PC-9 (cell line): Measurements from ENCODE around the gene LEFTY1. TPM values are rescaled to one million over a fixed set of nuclear protein-coding genes. Genes with fewer than 3 reads are reported as not detected.

Source experiments
- BruUV-seq: library from RNA; stranded (reverse); fragments of 400-500 nt; replicated peaks from 2 replicates; lab custom pipeline; 2021; lab: Mats Ljungman, UMichigan
- CTCF ChIA-PET: fragments of 300-600 bp; sonication (Branson Sonifier 250); formaldehyde crosslinking; loops from one replicate; lab custom pipeline; 2022; ENCODE audit warnings: antibody characterized with exemption; lab: Charles Lee
- POLR2A ChIA-PET: fragments of 300-600 bp; sonication (Branson Sonifier 250); formaldehyde crosslinking; loops from one replicate; lab custom pipeline; 2022; ENCODE audit warnings: antibody characterized with exemption; ENCODE audit not compliant: unreplicated experiment; lab: Charles Lee
- DNase-seq, 2 experiments: peaks; one replicate each; pipeline versions ENCODE4 v3.0.0 to v3.0.0-alpha.2; 2015 to 2022; ENCODE audit warnings: mixed read lengths in 1 of 2
- H2AFZ ChIP-seq: fragments of 200-600 bp; sonication (generic); 2 replicates; pipeline ENCODE4 v1.8.1; 2017; ENCODE audit warnings: antibody characterized with exemption
- H3F3A ChIP-seq: fragments of 200-600 bp; sonication (generic); 2 replicates; pipeline ENCODE4 v1.8.1; 2017; ENCODE audit warnings: antibody characterized with exemption, mild to moderate bottlenecking, low read depth; ENCODE audit not compliant: insufficient read depth
- H3K27ac ChIP-seq: fragments of 200-600 bp; sonication (generic); 2 replicates; pipeline ENCODE4 v1.6.1; 2016; ENCODE audit warnings: mixed run types
- H3K27me3 ChIP-seq: fragments of 200-600 bp; sonication (generic); 2 replicates; pipeline ENCODE4 v1.6.1; 2016; ENCODE audit warnings: low read depth, mixed run types; ENCODE audit not compliant: insufficient read depth
- H3K36me3 ChIP-seq: fragments of 200-600 bp; sonication (generic); 2 replicates; pipeline ENCODE4 v1.6.1; 2016; ENCODE audit warnings: low read depth, mixed run types
- H3K4me1 ChIP-seq: fragments of 200-600 bp; sonication (generic); replicated peaks from 2 replicates; pipeline ENCODE4 v1.6.1; 2016; ENCODE audit warnings: mixed run types; ENCODE audit not compliant: insufficient read depth
- H3K4me2 ChIP-seq: fragments of 200-600 bp; sonication (generic); 2 replicates; pipeline ENCODE4 v1.6.1; 2017; ENCODE audit warnings: mixed run types
- H3K4me3 ChIP-seq: fragments of 200-600 bp; sonication (generic); 2 replicates; pipeline ENCODE4 v1.6.1; 2016; ENCODE audit warnings: mixed run types
- H3K79me2 ChIP-seq: fragments of 200-600 bp; sonication (generic); 2 replicates; pipeline ENCODE4 v1.6.1; 2017; ENCODE audit warnings: low read depth, mixed run types
- H3K9me2 ChIP-seq: fragments of 200-600 bp; sonication (generic); 2 replicates; pipeline ENCODE4 v1.8.1; 2017; ENCODE audit warnings: mild to moderate bottlenecking; ENCODE audit not compliant: insufficient read depth
- H3K9me3 ChIP-seq: fragments of 200-600 bp; sonication (generic); 2 replicates; pipeline ENCODE4 v1.8.1; 2016; ENCODE audit warnings: low read depth; ENCODE audit not compliant: insufficient read depth
- H4K20me1 ChIP-seq: fragments of 200-600 bp; sonication (generic); 2 replicates; pipeline ENCODE4 v1.8.1; 2017; ENCODE audit not compliant: insufficient read depth
- CTCF ChIP-seq: fragments of 200-600 bp; sonication (generic); conservative IDR thresholded peaks from 2 replicates; pipeline ENCODE4 v1.6.1; 2017; ENCODE audit warnings: mixed run types, antibody characterized with exemption, mild to moderate bottlenecking, moderate library complexity
- EZH2 ChIP-seq: fragments of 200-600 bp; sonication (generic); IDR thresholded peaks from 2 replicates; pipeline ENCODE4 v1.8.0; 2017; ENCODE audit warnings: antibody characterized with exemption, low read depth
- intact Hi-C: fragments of 100-400 bp; cut with micrococcal nuclease; formaldehyde crosslinking; loops from one replicate; pipeline ENCODE4 v1.10.0; 2022; ENCODE audit not compliant: unreplicated experiment
- total RNA-seq: library from RNA; stranded (reverse); gene quantifications from 2 replicates; pipeline ENCODE4 v1.2.3, GENCODE V29; 2021

LEFTY1 gene
- total RNA-seq, 1 experiment from 2014 or later: not detected

GRCh38 chr1:225887030-225887314 is 2.0 kb downstream of the LEFTY1 start:
- Histone ChIP-seq H3K27me3 (no peaks in the 10 kb centered on the region), H3K9me2 (no peaks in the 10 kb centered on the region), H3K4me3 (no peak overlapping the region), H3K27ac (no peak overlapping the region), H3F3A (peaks cover 18% of the 10 kb centered on the region; the same call in 1 of the 2 replicates), H4K20me1 (no peaks in the 10 kb centered on the region), H3K4me2 (no peak overlapping the region), H3K9me3 (no peaks in the 10 kb centered on the region), H2AFZ (no peak overlapping the region), H3K36me3 (no peaks in the 10 kb centered on the region), H3K4me1 (peaks cover 18% of the 10 kb centered on the region), H3K79me2 (peaks cover 7% of the 10 kb centered on the region)
- no peak for DNase-seq
- POLR2A ChIA-PET: interaction anchor here (0.6 kb wide), 1 partner anchor 33 kb away, joined by 6 read pairs; no protein-coding TSS in a partner anchor
- BruUV-seq: no TSS peak
- CTCF ChIA-PET: no interaction called here
- intact Hi-C loops: no loop called here
- TF ChIP-seq EZH2 (no peak), CTCF (no peak)

DNA sequence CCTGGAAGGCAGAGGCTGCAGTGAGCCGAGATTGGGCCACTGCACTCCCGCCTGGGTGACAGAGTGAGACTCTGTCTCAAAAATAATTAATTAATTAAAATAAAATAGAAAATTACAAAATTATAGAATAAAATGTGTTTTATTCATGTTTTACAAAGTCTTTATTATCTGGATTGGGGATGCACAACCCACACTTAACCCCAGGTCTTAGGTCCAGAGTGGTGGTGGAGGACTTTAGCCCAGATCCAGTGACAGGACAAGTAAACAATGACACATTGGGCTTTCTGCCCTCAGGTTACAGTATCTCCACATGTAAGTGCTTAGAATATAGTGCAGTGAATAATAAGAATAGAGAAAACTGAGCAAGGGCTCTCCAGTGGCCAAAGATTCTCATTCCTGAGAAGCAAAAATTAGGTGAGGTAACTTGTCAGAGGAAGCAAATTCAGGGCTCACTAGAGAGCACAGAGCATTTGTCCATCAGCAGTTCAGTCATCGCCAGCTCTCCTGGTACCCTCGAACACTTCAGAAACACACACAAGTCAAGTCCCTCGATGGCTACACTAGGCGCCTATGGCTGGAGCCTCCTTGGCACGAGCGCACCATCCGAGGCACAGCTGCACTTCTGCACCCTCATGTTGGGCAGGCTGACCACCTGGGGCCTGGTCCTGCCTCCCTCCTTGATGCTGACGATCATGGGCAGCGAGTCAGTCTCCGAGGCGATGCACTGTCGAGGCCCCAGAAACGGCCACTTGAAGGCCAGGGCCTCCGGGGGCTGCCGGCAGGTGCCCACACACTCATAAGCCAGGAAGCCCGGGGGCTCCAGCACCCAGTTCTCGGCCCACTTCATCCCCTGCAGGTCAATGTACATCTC is 2.6 kb downstream of the LEFTY1 start:
- DNase-seq: peak in 1 of 2 experiments; percentile 82
- no peaks in the 10 kb centered on the region for H3K27me3 ChIP-seq
- peaks cover 12% of the 10 kb centered on the region for H3K79me2 ChIP-seq
- H3F3A ChIP-seq: peaks cover 20% of the 10 kb centered on the region; the same call in 1 of the 2 replicates
- CTCF ChIA-PET: no interaction called here
- H2AFZ ChIP-seq: no peak overlapping the region
- POLR2A ChIA-PET: no interaction called here
- H3K27ac ChIP-seq: no peak overlapping the region
- peaks cover 20% of the 10 kb centered on the region for H3K4me1 ChIP-seq
- H3K9me3 ChIP-seq: no peaks in the 10 kb centered on the region
- intact Hi-C loops: no loop called here
- no peaks in the 10 kb centered on the region for H3K36me3 ChIP-seq
- H4K20me1 ChIP-seq: no peaks in the 10 kb centered on the region
- TF ChIP-seq CTCF (no peak), EZH2 (no peak)
- H3K4me2 ChIP-seq: peak overlapping the region; percentile 12; the same call in 1 of the 2 replicates
- no TSS peak for BruUV-seq
- H3K4me3 ChIP-seq: no peak overlapping the region
- H3K9me2 ChIP-seq: no peaks in the 10 kb centered on the region

GRCh38 chr1:225885336-225885735 is 3.6 kb downstream of the LEFTY1 start:
- Histone ChIP-seq H3K9me3 (no peaks in the 10 kb centered on the region), H3K4me2 (no peak overlapping the region), H3K79me2 (peaks cover 23% of the 10 kb centered on the region), H3K36me3 (no peaks in the 10 kb centered on the region), H3K27ac (no peak overlapping the region), H4K20me1 (0 out of 2 replicates have a peak, but pooled peaks cover 8% of the 10 kb centered on the region), H3K4me1 (peaks cover 30% of the 10 kb centered on the region), H3K9me2 (no peaks in the 10 kb centered on the region), H2AFZ (no peak overlapping the region), H3K4me3 (no peak overlapping the region), H3F3A (peaks cover 28% of the 10 kb centered on the region; the same call in 1 of the 2 replicates), H3K27me3 (no peaks in the 10 kb centered on the region)
- no peak for DNase-seq
- no TSS peak for BruUV-seq
- POLR2A ChIA-PET: interaction anchor here (0.7 kb wide), 1 partner anchor 318 kb away, joined by 6 read pairs; no protein-coding TSS in a partner anchor
- intact Hi-C loops: no loop called here
- TF ChIP-seq EZH2: no peak
- no peak for TF ChIP-seq CTCF
- CTCF ChIA-PET: no interaction called here
